HG03565 (cell line): Measurements from ENCODE around the gene C5AR1.
"Not testable (repeated sequence)": the region's sequence is repeated elsewhere in the genome, so short reads cannot be mapped to it uniquely, and the experiment has no call there.

ENCODE experiments used
- ATAC-seq: cut with Tn5 transposase; IDR thresholded peaks from one replicate; pipeline ENCODE4 v1.9.1; 2021; ENCODE audit warnings: mild to moderate bottlenecking, moderate library complexity; ENCODE audit not compliant: unreplicated experiment

The C5AR1 gene

DNA sequence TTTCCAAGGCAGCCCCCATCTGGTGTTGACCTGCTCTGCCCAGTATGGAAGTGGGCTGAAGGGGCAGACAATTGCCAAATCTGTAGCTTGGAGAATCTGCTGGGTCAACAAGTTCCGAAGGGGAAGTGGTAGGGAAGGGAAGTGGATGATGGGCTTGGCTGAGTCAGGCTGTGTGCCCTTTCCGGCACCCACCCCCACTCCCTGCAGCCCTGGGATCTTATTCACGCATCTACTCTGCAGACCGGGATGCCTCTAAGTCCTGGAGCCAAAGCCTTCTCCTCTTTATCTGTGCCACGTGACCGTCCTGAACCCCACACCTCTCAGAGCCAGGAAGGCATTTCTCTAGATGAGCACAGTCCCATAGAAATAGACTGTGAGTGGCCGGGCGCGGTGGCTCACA is 14.8 kb downstream of the C5AR1 start:
- no peak for ATAC-seq

GRCh38 chr19:47330466-47330869 is 20.8 kb downstream of the C5AR1 start:
- no peak for ATAC-seq

GRCh38 chr19:47331490-47331889 is 21.8 kb downstream of the C5AR1 start:
- no peak for ATAC-seq

GRCh38 chr19:47331931-47332547 is 22.4 kb downstream of the C5AR1 start, which contains the start of gene C5AR2:
TSS of gene C5AR2 (plus strand) at chr19:47332175. CDS start at chr19:47340800, 8,625 bp downstream.
- no peak for ATAC-seq

GRCh38 chr19:47336765-47337718 is 27.4 kb downstream of the C5AR1 start:
- ATAC-seq = not testable (repeated sequence)

GRCh38 chr19:47339196-47339880 is 29.7 kb downstream of the C5AR1 start:
- ATAC-seq = no peak

DNA sequence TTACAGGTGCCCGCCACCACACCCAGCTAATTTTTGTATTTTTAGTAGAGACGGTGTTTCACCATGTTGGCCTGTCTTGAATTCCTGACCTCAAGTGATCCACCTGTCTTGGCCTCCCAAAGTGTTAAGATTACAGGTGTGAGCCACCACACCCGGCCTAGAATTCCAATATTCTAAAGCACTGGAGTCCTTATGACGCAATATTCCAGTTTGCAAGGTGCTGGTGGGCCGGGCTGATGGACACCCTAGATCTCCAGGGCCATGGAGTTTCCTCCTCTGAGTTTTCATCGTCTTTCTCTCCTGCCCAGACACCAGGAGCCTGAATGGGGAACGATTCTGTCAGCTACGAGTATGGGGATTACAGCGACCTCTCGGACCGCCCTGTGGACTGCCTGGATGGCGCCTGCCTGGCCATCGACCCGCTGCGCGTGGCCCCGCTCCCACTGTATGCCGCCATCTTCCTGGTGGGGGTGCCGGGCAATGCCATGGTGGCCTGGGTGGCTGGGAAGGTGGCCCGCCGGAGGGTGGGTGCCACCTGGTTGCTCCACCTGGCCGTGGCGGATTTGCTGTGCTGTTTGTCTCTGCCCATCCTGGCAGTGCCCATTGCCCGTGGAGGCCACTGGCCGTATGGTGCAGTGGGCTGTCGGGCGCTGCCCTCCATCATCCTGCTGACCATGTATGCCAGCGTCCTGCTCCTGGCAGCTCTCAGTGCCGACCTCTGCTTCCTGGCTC is 31.0 kb downstream of the C5AR1 start:
- ATAC-seq = no peak

GRCh38 chr19:47341734-47342133 is 32.1 kb downstream of the C5AR1 start:
- ATAC-seq = no peak

DNA sequence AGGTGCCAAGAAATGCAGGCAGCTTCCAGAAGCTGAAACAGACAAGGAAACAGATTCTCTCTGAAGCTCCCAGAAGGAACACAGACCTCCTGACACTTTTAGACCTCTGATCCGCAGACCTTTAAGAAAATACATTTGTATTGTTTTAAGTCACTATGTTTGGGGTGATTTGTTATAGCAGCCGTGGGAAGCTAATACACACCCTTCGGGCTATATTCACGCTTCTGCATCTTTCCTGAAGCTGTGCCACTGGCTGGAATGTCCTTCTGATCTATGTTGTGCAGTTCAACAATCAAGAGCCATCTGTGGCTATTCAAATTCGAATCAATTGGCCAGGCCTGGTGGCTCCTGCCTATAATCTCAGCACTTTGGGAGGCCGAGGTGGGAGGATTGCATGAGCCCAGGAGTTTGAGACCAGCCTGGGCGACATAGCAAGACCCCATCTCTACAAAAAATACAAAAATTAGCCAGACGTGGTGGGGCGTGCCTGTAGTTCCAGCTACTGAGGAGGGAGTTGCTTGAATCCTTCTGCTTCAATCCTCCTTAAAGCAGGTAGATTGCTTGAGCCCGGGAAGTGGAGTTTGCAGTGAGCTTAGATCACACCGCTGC is 33.6 kb downstream of the C5AR1 start:
- ATAC-seq = no peak

DNA sequence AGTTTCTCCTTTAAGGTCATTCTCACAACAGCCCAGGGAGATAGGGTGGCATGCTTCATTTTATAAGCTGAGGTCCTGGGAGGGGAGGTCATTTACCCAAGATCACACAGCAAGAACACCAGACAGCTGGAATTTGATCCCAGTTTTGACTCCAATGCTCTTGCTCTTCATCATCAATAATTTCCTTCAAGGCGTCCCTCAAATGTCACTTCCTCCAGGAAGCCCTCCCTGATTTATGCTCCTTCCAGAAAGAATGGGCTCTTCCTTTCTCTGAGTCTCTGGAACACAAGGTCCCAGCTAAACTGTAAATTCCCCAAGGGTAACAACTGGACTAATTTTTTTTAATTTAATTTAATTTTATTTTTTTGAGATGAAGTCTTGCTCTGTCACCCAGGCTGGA is 34.8 kb downstream of the C5AR1 start:
- ATAC-seq = no peak

- ATAC-seq = not testable (repeated sequence)
Measured at GRCh38 chr19:47346024-47346423, 36.4 kb downstream of the C5AR1 start.

GRCh38 chr19:47348819-47349795 is 39.4 kb downstream of the C5AR1 start, which contains the start of gene DHX34:
TSS of gene DHX34 (plus strand) at chr19:47349315. CDS start at chr19:47353031, 3,716 bp downstream.
- ATAC-seq = peak; percentile 93

DNA sequence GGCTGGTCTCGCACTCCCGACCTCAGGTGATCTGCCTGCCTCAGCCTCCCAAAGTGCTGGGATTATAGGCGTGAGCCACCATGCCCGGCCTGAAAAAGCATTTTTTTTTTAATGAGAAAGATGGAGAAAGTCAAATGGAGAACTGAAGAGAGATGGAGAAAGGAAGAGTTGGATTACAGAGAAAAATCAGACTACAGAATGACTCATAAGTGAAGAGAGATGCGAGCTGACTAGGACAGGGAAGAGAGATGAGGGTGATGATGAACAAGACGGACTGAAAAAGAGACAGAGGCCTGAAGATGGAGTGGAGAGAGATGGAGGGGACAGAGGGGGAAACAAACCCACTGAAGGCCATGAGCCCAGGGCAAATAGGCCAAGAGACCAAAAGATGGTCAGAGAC is 41.0 kb downstream of the C5AR1 start:
- ATAC-seq = no peak

DNA sequence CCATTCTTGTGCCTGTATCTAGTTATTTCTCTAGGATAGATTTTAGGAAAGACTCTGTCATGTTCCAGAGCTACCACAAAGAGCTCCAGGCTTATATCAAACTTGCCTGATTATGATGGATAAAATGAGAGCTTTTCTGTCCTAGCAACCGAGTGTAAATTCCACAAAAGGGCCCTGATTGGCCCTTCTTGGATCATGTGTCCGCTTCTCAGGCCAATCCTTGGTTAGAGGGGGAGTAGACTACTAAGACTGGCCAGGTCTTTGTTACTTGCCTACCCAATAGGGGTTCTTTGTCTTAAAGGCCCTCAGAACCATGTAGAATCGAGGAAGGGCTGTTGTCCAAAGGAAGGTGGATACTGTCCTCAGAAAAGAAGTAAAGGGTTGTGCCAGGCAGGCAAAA is 41.9 kb downstream of the C5AR1 start:
- ATAC-seq = no peak

- ATAC-seq = no peak
Measured at GRCh38 chr19:47352095-47352494, 42.4 kb downstream of the C5AR1 start.

DNA sequence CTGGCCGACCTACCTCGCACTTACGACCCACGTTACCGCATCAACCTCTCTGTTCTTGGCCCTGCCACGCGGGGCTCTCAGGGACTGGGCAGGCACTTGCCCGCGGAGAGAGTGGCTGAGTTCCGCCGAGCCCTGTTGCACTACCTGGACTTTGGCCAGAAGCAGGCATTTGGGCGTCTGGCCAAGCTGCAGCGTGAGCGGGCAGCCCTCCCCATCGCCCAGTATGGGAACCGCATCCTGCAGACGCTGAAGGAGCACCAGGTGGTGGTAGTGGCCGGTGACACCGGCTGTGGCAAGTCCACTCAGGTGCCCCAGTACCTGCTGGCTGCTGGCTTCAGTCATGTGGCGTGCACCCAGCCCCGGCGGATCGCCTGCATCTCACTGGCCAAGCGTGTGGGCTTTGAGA is 43.6 kb downstream of the C5AR1 start:
- ATAC-seq = no peak

GRCh38 chr19:47356900-47357299 is 47.2 kb downstream of the C5AR1 start:
- no peak for ATAC-seq

DNA sequence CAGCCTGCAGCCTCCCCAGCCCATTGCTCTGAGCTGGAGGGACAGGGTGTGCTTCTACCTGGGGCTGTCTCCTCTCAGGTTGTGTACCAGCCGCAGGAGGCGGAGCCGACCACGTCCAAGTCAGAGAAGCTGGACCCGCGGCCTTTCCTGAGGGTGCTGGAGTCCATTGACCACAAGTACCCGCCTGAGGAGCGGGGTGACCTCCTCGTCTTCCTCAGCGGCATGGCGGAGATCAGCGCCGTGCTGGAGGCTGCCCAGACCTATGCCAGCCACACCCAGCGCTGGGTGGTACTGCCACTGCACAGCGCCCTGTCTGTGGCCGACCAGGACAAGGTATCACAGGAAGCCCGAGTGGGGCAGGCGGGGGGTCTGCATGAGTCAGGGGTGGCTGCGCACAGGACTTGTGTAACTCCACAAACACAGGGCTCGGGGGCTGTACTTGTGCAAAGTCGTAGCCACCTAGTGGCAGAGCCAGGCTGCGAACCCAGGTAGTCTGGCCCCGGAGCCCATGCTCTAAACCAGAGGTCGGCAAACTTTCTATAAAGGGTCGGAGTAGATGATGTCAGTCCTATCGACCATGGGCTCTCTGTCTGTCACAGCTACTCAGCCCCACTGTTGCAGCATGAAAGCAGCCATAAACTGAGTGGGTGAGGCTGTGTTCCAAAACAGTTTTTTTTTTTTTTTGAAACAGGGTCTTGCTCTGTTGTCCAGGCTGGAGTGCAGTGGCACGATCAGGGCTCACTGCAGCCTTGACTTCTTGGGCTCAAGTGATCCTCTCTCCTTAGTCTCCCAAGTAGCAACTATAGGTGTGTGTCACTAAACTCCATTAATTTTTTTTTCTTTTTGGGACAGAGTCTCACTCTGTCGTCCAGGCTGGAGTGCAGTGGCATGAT is 48.4 kb downstream of the C5AR1 start:
- no peak for ATAC-seq
